DOHH2 (cell line): ENCODE results near the gene COL9A3.

ENCODE experiments used
- CTCF ChIP-seq: fragments of 200-600 bp; sonication (generic); IDR thresholded peaks from one replicate; pipeline ENCODE4 v1.5.1; 2014; ENCODE audit warnings: antibody characterized with exemption, mild to moderate bottlenecking, low read depth, low read length; ENCODE audit not compliant: poor library complexity, severe bottlenecking
- EZH2phosphoT487 ChIP-seq: fragments of 200-600 bp; sonication (generic); IDR thresholded peaks from 2 replicates; pipeline ENCODE4 v1.6.1; 2017; ENCODE audit warnings: borderline replicate concordance, mild to moderate bottlenecking, antibody characterized with exemption, low read length, moderate library complexity, mixed read lengths

GRCh38 chr20:62778601-62779416 is 38.0 kb upstream of the COL9A3 start:
- TF ChIP-seq CTCF (no peak), EZH2phosphoT487 (no peak)
